Upper lobe of right lung (tissue), 1 donor: ENCODE measurements around the gene ING3. TPM values are rescaled to one million over a fixed set of nuclear protein-coding genes. Genes with fewer than 3 reads are reported as not detected.
A peak's percentile ranks its signal among the peaks of the same experiment; 100 is the strongest.

Experiments used
- ATAC-seq: fragments of 200-7000 bp; cut with Tn5 transposase; one replicate; pipeline ENCODE4 v1.9.1; 2020; ENCODE audit warnings: mild to moderate bottlenecking, moderate library complexity
- DNase-seq: peaks from one replicate; pipeline ENCODE4 v3.0.0-alpha.2; 2020
- H3K27ac ChIP-seq: fragments of 200-600 bp; one replicate; pipeline ENCODE4 v1.8.0; 2022
- H3K27me3 ChIP-seq: fragments of 200-600 bp; one replicate; pipeline ENCODE4 v1.8.0; 2022; ENCODE audit warnings: mild to moderate bottlenecking
- H3K36me3 ChIP-seq: fragments of 200-600 bp; one replicate; pipeline ENCODE4 v1.8.0; 2022
- H3K4me1 ChIP-seq: fragments of 200-600 bp; one replicate; pipeline ENCODE4 v1.8.0; 2022
- H3K4me3 ChIP-seq: fragments of 200-600 bp; one replicate; pipeline ENCODE4 v1.8.0; 2022; ENCODE audit warnings: mild to moderate bottlenecking
- H3K9me3 ChIP-seq: fragments of 200-600 bp; one replicate; pipeline ENCODE4 v1.8.0; 2022
- CTCF ChIP-seq: fragments of 200-600 bp; IDR thresholded peaks from one replicate; pipeline ENCODE4 v1.8.0; 2022; ENCODE audit warnings: antibody characterized with exemption
- intact Hi-C: fragments of 100-400 bp; cut with DNase I; formaldehyde crosslinking; loops from one replicate; pipeline ENCODE4 v1.11.0; 2022
- total RNA-seq: library from RNA; stranded (reverse); fragmentation: NEBNext Ultra II Directional; extraction: Animal tissue kit (Norgen Biotek cat#: 25700); gene quantifications from one replicate; pipeline ENCODE4 v1.2.1, GENCODE V29; 2021
- donor health status: DM: no; HTN: yes; CAD: no; lungs with severe emphysema.

ING3 gene
- total RNA-seq, 1 donor from 2014 or later, result 17.9 TPM

- no peak overlapping the region for H3K27ac ChIP-seq
- intact Hi-C loops, result no loop called here
- H3K9me3 ChIP-seq, result no peaks in the 10 kb centered on the region
- H3K36me3 ChIP-seq, result no peaks in the 10 kb centered on the region
- H3K4me1 ChIP-seq, result peaks cover 22% of the 10 kb centered on the region
- no peak for TF ChIP-seq CTCF
- DNase-seq (no peak), ATAC-seq (no peak)
- no peak overlapping the region for H3K4me3 ChIP-seq
- no peaks in the 10 kb centered on the region for H3K27me3 ChIP-seq
Observed at GRCh38 chr7:120993553-120994191, 43.1 kb downstream of the ING3 start.

- Histone ChIP-seq H3K36me3 (no peaks in the 10 kb centered on the region), H3K27me3 (no peaks in the 10 kb centered on the region), H3K27ac (no peak overlapping the region), H3K4me3 (no peak overlapping the region), H3K9me3 (no peaks in the 10 kb centered on the region), H3K4me1 (peaks cover 27% of the 10 kb centered on the region)
- no peak for TF ChIP-seq CTCF
- no peak for ATAC-seq
- intact Hi-C loops, result no loop called here
- DNase-seq, result no peak
Observed at GRCh38 chr7:120994512-120995410, 44.2 kb downstream of the ING3 start.

GRCh38 chr7:120995654-120996053 is 45.1 kb downstream of the ING3 start:
- ATAC-seq (no peak), DNase-seq (no peak)
- no peak overlapping the region for H3K27ac ChIP-seq
- H3K27me3 ChIP-seq, result no peaks in the 10 kb centered on the region
- no peak overlapping the region for H3K4me3 ChIP-seq
- no peaks in the 10 kb centered on the region for H3K9me3 ChIP-seq
- intact Hi-C loops, result no loop called here
- no peaks in the 10 kb centered on the region for H3K36me3 ChIP-seq
- TF ChIP-seq CTCF, result no peak
- peaks cover 32% of the 10 kb centered on the region for H3K4me1 ChIP-seq

- no peaks in the 10 kb centered on the region for H3K36me3 ChIP-seq
- intact Hi-C loops, result no loop called here
- peak; percentile 87 for ATAC-seq
- no peak for TF ChIP-seq CTCF
- no peak for DNase-seq
- H3K27me3 ChIP-seq, result no peaks in the 10 kb centered on the region
- no peak overlapping the region for H3K4me3 ChIP-seq
- peaks cover 34% of the 10 kb centered on the region for H3K4me1 ChIP-seq
- no peaks in the 10 kb centered on the region for H3K9me3 ChIP-seq
- no peak overlapping the region for H3K27ac ChIP-seq
Observed at GRCh38 chr7:120996333-120996987, 45.9 kb downstream of the ING3 start.

GRCh38 chr7:120996988-120997345 is 46.4 kb downstream of the ING3 start:
- DNase-seq (no peak), ATAC-seq (no peak)
- no peaks in the 10 kb centered on the region for H3K27me3 ChIP-seq
- no peaks in the 10 kb centered on the region for H3K9me3 ChIP-seq
- H3K4me1 ChIP-seq, result peaks cover 34% of the 10 kb centered on the region
- no peak overlapping the region for H3K27ac ChIP-seq
- no peak for TF ChIP-seq CTCF
- intact Hi-C loops, result no loop called here
- no peak overlapping the region for H3K4me3 ChIP-seq
- H3K36me3 ChIP-seq, result no peaks in the 10 kb centered on the region
